SK-N-SH (cell line): Measurements from ENCODE around the gene AKT1S1. TPM values are rescaled to one million over a fixed set of nuclear protein-coding genes. Genes with fewer than 3 reads are reported as not detected.

ENCODE experiments used
- CTCF ChIA-PET: fragments of 300-600, 350-600 bp; formaldehyde crosslinking; extraction: SDS; loops from one replicate; lab custom pipeline; 2021; lab: Yijun Ruan, JAX
- POLR2A ChIA-PET: fragments of 350-600 bp; sonication (Branson Sonifier 250); formaldehyde crosslinking; extraction: SDS; loops from one replicate; lab custom pipeline; 2020; ENCODE audit warnings: antibody characterized with exemption, inconsistent platforms; lab: Yijun Ruan, JAX
- DNase-seq: peaks from one replicate; pipeline ENCODE4 v3.0.0; 2012
- H2AFZ ChIP-seq: fragments of 200-600 bp; sonication (generic); 2 replicates; pipeline ENCODE4 v1.8.1; 2016; ENCODE audit warnings: antibody characterized with exemption, mild to moderate bottlenecking, low read depth
- H3F3A ChIP-seq: fragments of 200-600 bp; sonication (generic); replicated peaks from 2 replicates; pipeline ENCODE3; 2016; ENCODE audit warnings: antibody characterized with exemption, mild to moderate bottlenecking; ENCODE audit not compliant: insufficient read depth
- H3K27ac ChIP-seq, 2 experiments: fragments of 200-500 bp in 1 of 2; fragments of 200-600 bp in 1 of 2; sonication (Bioruptor generic) in 1 of 2; sonication (generic), shearing (Covaris generic) in 1 of 2; 2 replicates each; pipeline versions ENCODE4 v1.5.1 to v1.6.1; 2014 to 2016; ENCODE audit warnings: low read depth in 2 of 2, inconsistent platforms in 1 of 2, low read length in 1 of 2, mild to moderate bottlenecking in 1 of 2, mixed read lengths in 1 of 2
- H3K27me3 ChIP-seq: fragments of 200-600 bp; sonication (generic), shearing (Covaris generic); 2 replicates; pipeline ENCODE4 v1.6.1; 2016; ENCODE audit warnings: mixed run types; ENCODE audit not compliant: insufficient read depth
- H3K36me3 ChIP-seq, 2 experiments: fragments of 200-500 bp in 1 of 2; fragments of 200-600 bp in 1 of 2; sonication (Bioruptor generic) in 1 of 2; sonication (generic) in 1 of 2; replicated peaks in 1 of 2; 2 replicates each; pipeline versions ENCODE3 to v1.5.1; 2014 to 2016; ENCODE audit warnings: low read length in 1 of 2, mild to moderate bottlenecking in 1 of 2; ENCODE audit not compliant: insufficient read depth in 2 of 2, control insufficient read depth in 1 of 2
- H3K4me1 ChIP-seq, 2 experiments: fragments of 200-500 bp in 1 of 2; fragments of 200-600 bp in 1 of 2; sonication (Bioruptor generic) in 1 of 2; sonication (generic), shearing (Covaris generic) in 1 of 2; 2 replicates each; pipeline versions ENCODE4 v1.5.1 to v1.6.1; 2014 to 2016; ENCODE audit warnings: low read depth in 1 of 2, low read length in 1 of 2, mixed run types in 1 of 2; ENCODE audit not compliant: insufficient read depth in 2 of 2, control insufficient read depth in 1 of 2
- H3K4me2 ChIP-seq: fragments of 200-600 bp; sonication (generic), shearing (Covaris generic); 2 replicates; pipeline ENCODE4 v1.6.1; 2017; ENCODE audit warnings: mixed run types
- H3K4me3 ChIP-seq, 2 experiments: fragments of 200-500 bp in 1 of 2; fragments of 200-600 bp in 1 of 2; sonication (Bioruptor generic) in 1 of 2; sonication (generic), shearing (Covaris generic) in 1 of 2; 2 replicates each; pipeline versions ENCODE4 v1.5.1 to v1.8.1; 2014 to 2016; ENCODE audit warnings: low read depth in 2 of 2, inconsistent platforms in 1 of 2, low read length in 1 of 2, mild to moderate bottlenecking in 1 of 2, mixed read lengths in 1 of 2, moderate library complexity in 1 of 2
- H3K79me2 ChIP-seq: fragments of 200-600 bp; sonication (generic); 2 replicates; pipeline ENCODE4 v1.8.1; 2017; ENCODE audit warnings: mild to moderate bottlenecking; ENCODE audit not compliant: insufficient read depth
- H3K9ac ChIP-seq: fragments of 200-600 bp; sonication (generic); 2 replicates; pipeline ENCODE4 v1.6.1; 2017; ENCODE audit warnings: mixed run types
- H3K9me2 ChIP-seq: fragments of 200-600 bp; sonication (generic); 2 replicates; pipeline ENCODE4 v1.6.1; 2017; ENCODE audit warnings: mixed run types
- H3K9me3 ChIP-seq: fragments of 200-600 bp; sonication (generic); 2 replicates; pipeline ENCODE4 v1.6.1; 2017; ENCODE audit warnings: mixed run types, mild to moderate bottlenecking, moderate library complexity
- H4K20me1 ChIP-seq: fragments of 200-600 bp; sonication (generic); 2 replicates; pipeline ENCODE4 v1.6.1; 2017; ENCODE audit warnings: mild to moderate bottlenecking, mixed run types; ENCODE audit not compliant: insufficient read depth
- CHD2 ChIP-seq: fragments of 150-350 bp; IDR thresholded peaks from 2 replicates; pipeline ENCODE4 v1.6.1; 2018; ENCODE audit warnings: low read length; ENCODE audit not compliant: partially characterized antibody
- EP300 ChIP-seq, 2 experiments: IDR thresholded peaks; 2 replicates each; pipeline versions ENCODE4 v1.4.0 to v1.6.1; 2012; ENCODE audit warnings: borderline replicate concordance in 1 of 2, low read depth in 1 of 2, low read length in 1 of 2
- FOXJ3 ChIP-seq: sonication (generic); formaldehyde crosslinking; IDR thresholded peaks from 2 replicates; pipeline ENCODE4 v1.5.1; 2020; ENCODE audit warnings: mild to moderate bottlenecking, missing genetic modification reagents
- FOXM1 ChIP-seq: IDR thresholded peaks from 2 replicates; pipeline ENCODE4 v1.4.0; 2012; ENCODE audit warnings: low read depth, mild to moderate bottlenecking
- MEF2A ChIP-seq: IDR thresholded peaks from 2 replicates; pipeline ENCODE4 v1.4.0; 2012; ENCODE audit warnings: low read depth, borderline replicate concordance
- NFIC ChIP-seq: IDR thresholded peaks from 2 replicates; pipeline ENCODE4 v1.4.0; 2012; ENCODE audit warnings: borderline replicate concordance
- RCOR1 ChIP-seq: fragments of 150-350 bp; IDR thresholded peaks from 2 replicates; pipeline ENCODE4 v1.6.1; 2017; ENCODE audit warnings: antibody characterized with exemption, low read length
- RFX5 ChIP-seq: IDR thresholded peaks from 2 replicates; pipeline ENCODE4 v1.6.1; 2012; ENCODE audit warnings: mild to moderate bottlenecking, improper control_type of control experiment, low read length
- RXRA ChIP-seq: IDR thresholded peaks from 2 replicates; pipeline ENCODE4 v1.4.0; 2012; ENCODE audit warnings: low read depth, mild to moderate bottlenecking, borderline replicate concordance
- SMC3 ChIP-seq: IDR thresholded peaks from 2 replicates; pipeline ENCODE4 v1.6.1; 2012; ENCODE audit warnings: low read depth, low read length, improper control_type of control experiment
- TCF12 ChIP-seq: IDR thresholded peaks from 2 replicates; pipeline ENCODE4 v1.4.0; 2012
- WGBS: methylation state at CpG from one replicate; pipeline ENCODE4 v1.1.6; 2017; ENCODE audit warnings: low lambda C conversion rate; 5-methylcytosine and 5-hydroxymethylcytosine counted together
- polyA plus RNA-seq, 3 experiments: library from polyadenylated mRNA; depleted of rRNA; stranded (reverse); fragments of >200 nt; gene quantifications; 2 replicates each; pipeline ENCODE4 v1.2.3, GENCODE V29; 2012
- TF ChIP-seq, protein P1 (sequence below): IDR thresholded peaks from 2 replicates; pipeline ENCODE4 v1.4.0; 2012; ENCODE audit warnings: low read depth, borderline replicate concordance
- TF ChIP-seq, protein P2 (sequence below): fragments of 200-600 bp; sonication (generic); IDR thresholded peaks from 2 replicates; pipeline ENCODE4 v1.6.1; 2017; ENCODE audit warnings: antibody characterized with exemption, mild to moderate bottlenecking, moderate library complexity

The AKT1S1 gene
- polyA plus RNA-seq, 1 of the 3 experiments (the other 2 are of a cell fraction): 63.7 TPM

DNA sequence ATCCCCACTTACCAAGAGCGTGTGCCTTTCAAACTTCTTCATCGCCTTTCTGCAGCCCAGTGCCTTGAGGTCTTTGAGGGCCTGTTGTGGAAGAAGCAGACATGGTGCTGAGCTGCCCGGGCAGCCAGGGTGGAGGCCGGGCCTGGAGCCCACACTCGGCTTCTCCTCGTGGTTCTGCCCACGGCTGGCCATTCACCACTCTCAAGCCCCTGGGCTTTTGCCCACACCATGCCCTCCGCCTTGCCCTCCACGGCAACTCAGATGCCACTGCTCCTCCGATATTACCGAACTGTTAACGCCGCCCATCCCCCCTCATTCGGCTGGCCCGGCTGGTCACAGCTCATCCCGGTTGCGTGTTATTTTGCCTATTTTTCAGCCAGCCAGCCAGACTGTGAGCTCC lies 14.2 kb upstream of the AKT1S1 start:
- Histone ChIP-seq H3K4me2 (no peak overlapping the region), H3F3A (peaks cover 3% of the 10 kb centered on the region), H3K9ac (no peak overlapping the region), H2AFZ (no peak overlapping the region), H3K4me3 (no peak overlapping the region), H3K9me3 (no peaks in the 10 kb centered on the region), H3K27ac (peak overlapping the region in 1 of 2 experiments; percentile 44; a peak in 1 of 4 replicates), H3K36me3 (no peaks in the 10 kb centered on the region), H3K9me2 (no peaks in the 10 kb centered on the region), H3K27me3 (no peaks in the 10 kb centered on the region), H3K4me1 (peaks cover 0 to 13% of the 10 kb centered on the region in 2 experiments; a peak in 1 of 4 replicates), H3K79me2 (no peaks in the 10 kb centered on the region), H4K20me1 (no peaks in the 10 kb centered on the region)
- WGBS: 93% methylated on average over 17 of the region's 17 CpGs
- ChIA-PET CTCF (interaction anchor here (0.8 kb wide), 1 partner anchor 82 kb away, joined by 3 read pairs; no protein-coding TSS in a partner anchor), POLR2A (interaction anchor here (1.4 to 1.8 kb wide), 2 partner anchors 14 to 37 kb away, joined by 3 to 9 read pairs; partner anchors contain the start of genes AKT1S1, ATF5, NUP62 and TBC1D17)
- no peak for TF ChIP-seq FOXJ3 (CRISPR knock-in tag)
- TF ChIP-seq MEF2A: no peak
- no peak for TF ChIP-seq TCF12
- TF ChIP-seq, protein P1, sequence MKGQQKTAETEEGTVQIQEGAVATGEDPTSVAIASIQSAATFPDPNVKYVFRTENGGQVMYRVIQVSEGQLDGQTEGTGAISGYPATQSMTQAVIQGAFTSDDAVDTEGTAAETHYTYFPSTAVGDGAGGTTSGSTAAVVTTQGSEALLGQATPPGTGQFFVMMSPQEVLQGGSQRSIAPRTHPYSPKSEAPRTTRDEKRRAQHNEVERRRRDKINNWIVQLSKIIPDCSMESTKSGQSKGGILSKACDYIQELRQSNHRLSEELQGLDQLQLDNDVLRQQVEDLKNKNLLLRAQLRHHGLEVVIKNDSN: no peak
- TF ChIP-seq FOXM1: no peak
- TF ChIP-seq, protein P2, sequence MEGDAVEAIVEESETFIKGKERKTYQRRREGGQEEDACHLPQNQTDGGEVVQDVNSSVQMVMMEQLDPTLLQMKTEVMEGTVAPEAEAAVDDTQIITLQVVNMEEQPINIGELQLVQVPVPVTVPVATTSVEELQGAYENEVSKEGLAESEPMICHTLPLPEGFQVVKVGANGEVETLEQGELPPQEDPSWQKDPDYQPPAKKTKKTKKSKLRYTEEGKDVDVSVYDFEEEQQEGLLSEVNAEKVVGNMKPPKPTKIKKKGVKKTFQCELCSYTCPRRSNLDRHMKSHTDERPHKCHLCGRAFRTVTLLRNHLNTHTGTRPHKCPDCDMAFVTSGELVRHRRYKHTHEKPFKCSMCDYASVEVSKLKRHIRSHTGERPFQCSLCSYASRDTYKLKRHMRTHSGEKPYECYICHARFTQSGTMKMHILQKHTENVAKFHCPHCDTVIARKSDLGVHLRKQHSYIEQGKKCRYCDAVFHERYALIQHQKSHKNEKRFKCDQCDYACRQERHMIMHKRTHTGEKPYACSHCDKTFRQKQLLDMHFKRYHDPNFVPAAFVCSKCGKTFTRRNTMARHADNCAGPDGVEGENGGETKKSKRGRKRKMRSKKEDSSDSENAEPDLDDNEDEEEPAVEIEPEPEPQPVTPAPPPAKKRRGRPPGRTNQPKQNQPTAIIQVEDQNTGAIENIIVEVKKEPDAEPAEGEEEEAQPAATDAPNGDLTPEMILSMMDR: no peak
- TF ChIP-seq NFIC: no peak
- no peak for TF ChIP-seq CHD2
- TF ChIP-seq EP300 (IDR thresholded peaks at IDR 0.05; ENCODE audit: borderline replicate concordance in 1 of 2, low read depth in 1 of 2, low read length in 1 of 2): no peak
- no peak for TF ChIP-seq SMC3
- TF ChIP-seq RCOR1: no peak
- no peak for TF ChIP-seq RXRA
- DNase-seq: no peak

DNA sequence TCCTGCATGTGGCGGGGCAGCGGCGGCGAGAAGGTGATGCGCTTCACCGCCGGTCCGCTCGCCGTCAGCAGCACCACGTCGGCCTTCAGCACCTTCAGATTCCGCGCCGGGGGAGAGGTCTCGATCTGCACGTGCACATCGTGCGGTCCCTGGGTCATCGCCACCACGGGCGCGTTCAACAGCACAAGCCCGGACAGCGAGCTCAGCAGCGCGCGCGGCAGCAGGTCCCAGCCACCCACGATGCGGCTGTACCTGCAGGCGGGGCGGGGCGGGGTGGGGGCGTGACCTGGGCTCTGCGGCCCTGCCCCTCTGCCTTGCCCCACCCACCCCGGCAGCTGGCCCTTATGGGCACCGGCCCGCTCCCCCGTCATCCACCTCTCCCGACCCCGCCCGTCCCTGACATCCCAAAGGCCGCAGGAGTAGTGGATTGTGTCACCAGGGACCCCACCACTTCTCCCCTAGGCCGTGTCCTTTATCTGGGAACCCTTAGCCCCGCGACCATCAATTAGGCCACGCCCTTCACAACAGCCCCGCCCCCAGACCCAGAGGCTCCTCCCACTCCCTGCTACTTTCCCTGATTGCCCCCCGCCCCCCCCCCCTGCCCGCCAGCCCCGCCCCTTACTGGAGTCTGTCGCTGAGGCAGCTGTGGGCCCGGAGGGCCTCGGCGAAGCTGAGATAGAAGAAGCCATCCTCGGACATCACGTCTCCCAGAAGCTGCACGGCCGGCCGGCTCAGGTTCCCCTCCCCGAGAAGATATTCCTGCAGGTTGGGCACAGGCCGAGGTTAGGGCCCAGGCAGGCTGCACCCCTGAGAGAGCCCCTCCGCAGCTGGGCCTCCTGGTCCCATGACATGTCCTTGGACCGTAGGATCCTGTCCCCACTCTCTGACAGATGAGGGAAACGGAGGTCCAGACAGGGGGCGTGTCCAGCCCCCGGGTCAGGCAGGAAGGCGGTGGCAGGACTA lies 13.5 kb upstream of the AKT1S1 start:
- H3K4me1 ChIP-seq: peaks cover 0 to 13% of the 10 kb centered on the region in 2 experiments; a peak in 1 of 4 replicates
- no peak overlapping the region for H2AFZ ChIP-seq
- no peak overlapping the region for H3K9ac ChIP-seq
- no peaks in the 10 kb centered on the region for H3K27me3 ChIP-seq
- POLR2A ChIA-PET: interaction anchor here (0.7 to 1.8 kb wide), 5 partner anchors 9 to 214 kb away, joined by 3 to 9 read pairs (median 3); partner anchors contain the start of genes AKT1S1, ATF5, NUP62 and TBC1D17
- H3K4me2 ChIP-seq: peak overlapping the region; percentile 47
- H3K79me2 ChIP-seq: no peaks in the 10 kb centered on the region
- H3K27ac ChIP-seq: peak overlapping the region in 1 of 2 experiments; percentile 44; a peak in 1 of 4 replicates
- H4K20me1 ChIP-seq: no peaks in the 10 kb centered on the region
- H3F3A ChIP-seq: peaks cover 8% of the 10 kb centered on the region
- peaks cover 0 to 4% of the 10 kb centered on the region in 2 experiments for H3K36me3 ChIP-seq
- CTCF ChIA-PET: interaction anchor here (0.6 to 1.6 kb wide), 15 partner anchors 9 to 90 kb away, joined by 3 to 12 read pairs (median 4); partner anchors contain the start of genes AKT1S1, ATF5, NUP62 and TBC1D17
- H3K4me3 ChIP-seq: peak overlapping the region; percentile 33 to 43; a peak in 2 of 4 replicates
- WGBS: 38% methylated on average over 25 of the region's 69 CpGs
- TF ChIP-seq RFX5: no peak
- H3K9me2 ChIP-seq: no peaks in the 10 kb centered on the region
- H3K9me3 ChIP-seq: no peaks in the 10 kb centered on the region
- DNase-seq: peak; percentile 93
